Measurements from ENCODE around the gene HAL. TPM values are rescaled to one million over a fixed set of nuclear protein-coding genes. Genes with fewer than 3 reads are reported as not detected.
"Not testable (repeated sequence)": the region's sequence is repeated elsewhere in the genome, so short reads cannot be mapped to it uniquely, and the experiment has no call there.

Gene HAL
- total RNA-seq, 2 donors from 2014 or later: 1.6 TPM; not detected in 1

DNA sequence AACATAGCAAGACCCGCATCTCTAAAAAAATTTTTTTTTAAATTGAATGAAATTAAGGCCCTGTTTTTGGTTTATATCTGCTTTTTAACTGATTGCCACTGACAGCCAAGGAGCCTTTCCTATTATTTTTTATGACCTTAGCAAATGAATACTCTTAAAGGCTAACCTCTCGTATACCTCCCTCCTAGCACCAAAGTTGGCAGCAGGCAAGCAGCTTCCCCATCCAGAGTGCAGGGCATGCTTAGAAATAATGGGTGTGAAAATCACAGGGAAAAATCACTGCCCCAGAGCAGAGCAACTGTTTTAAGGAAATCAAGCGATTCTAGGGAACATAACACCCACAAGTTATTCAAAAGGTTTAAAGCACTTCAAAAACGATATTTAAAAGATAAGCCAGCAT lies 20.7 kb downstream of the HAL start:
- no peaks in the 10 kb centered on the region for H3K9me3 ChIP-seq
- no peaks in the 10 kb centered on the region for H3K4me1 ChIP-seq (ENCODE audit: control insufficient read depth in 1 of 2, low read depth in 2 of 2)
- TF ChIP-seq, protein P1, sequence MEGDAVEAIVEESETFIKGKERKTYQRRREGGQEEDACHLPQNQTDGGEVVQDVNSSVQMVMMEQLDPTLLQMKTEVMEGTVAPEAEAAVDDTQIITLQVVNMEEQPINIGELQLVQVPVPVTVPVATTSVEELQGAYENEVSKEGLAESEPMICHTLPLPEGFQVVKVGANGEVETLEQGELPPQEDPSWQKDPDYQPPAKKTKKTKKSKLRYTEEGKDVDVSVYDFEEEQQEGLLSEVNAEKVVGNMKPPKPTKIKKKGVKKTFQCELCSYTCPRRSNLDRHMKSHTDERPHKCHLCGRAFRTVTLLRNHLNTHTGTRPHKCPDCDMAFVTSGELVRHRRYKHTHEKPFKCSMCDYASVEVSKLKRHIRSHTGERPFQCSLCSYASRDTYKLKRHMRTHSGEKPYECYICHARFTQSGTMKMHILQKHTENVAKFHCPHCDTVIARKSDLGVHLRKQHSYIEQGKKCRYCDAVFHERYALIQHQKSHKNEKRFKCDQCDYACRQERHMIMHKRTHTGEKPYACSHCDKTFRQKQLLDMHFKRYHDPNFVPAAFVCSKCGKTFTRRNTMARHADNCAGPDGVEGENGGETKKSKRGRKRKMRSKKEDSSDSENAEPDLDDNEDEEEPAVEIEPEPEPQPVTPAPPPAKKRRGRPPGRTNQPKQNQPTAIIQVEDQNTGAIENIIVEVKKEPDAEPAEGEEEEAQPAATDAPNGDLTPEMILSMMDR (IDR thresholded peaks at IDR 0.05): no peak
- ATAC-seq (ENCODE audit: insufficient number of reproducible peaks, low FRiP score, low read depth): no peak
- no peak overlapping the region for H3K27ac ChIP-seq
- DNase-seq (ENCODE audit: low spot score): no peak
- H3K27me3 ChIP-seq (replicated peaks; ENCODE audit: insufficient read depth): no peaks in the 10 kb centered on the region
- no peak overlapping the region for H3K4me3 ChIP-seq
- no peaks in the 10 kb centered on the region for H3K36me3 ChIP-seq

DNA sequence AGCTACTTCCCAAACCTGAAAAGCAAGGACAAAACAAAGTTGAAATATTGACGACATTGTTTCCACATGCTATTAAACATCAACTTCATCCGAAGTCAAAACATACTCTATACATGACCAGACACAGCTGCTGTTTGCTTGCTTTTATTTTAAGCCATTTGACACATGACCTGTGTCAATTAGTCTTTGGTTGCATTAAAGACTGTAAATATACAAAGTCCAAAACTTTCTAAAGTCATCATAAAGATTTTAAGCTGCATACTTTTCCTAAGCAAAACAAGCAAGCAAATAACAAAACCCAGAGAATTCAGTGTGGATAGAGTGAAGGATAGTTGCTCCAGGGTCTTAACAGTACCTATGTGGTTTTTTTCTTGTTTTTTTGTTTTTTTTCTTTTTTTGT lies 21.8 kb downstream of the HAL start:
- ATAC-seq (ENCODE audit: insufficient number of reproducible peaks, low FRiP score, low read depth) (no peak), DNase-seq (ENCODE audit: low spot score) (no peak)
- Histone ChIP-seq H3K4me3 (no peak overlapping the region), H3K27me3 (replicated peaks; ENCODE audit: insufficient read depth) (no peaks in the 10 kb centered on the region), H3K9me3 (no peaks in the 10 kb centered on the region), H3K27ac (no peak overlapping the region), H3K4me1 (ENCODE audit: control insufficient read depth in 1 of 2, low read depth in 2 of 2) (no peaks in the 10 kb centered on the region), H3K36me3 (no peaks in the 10 kb centered on the region)
- TF ChIP-seq, protein P1 (IDR thresholded peaks at IDR 0.05): no peak

DNA sequence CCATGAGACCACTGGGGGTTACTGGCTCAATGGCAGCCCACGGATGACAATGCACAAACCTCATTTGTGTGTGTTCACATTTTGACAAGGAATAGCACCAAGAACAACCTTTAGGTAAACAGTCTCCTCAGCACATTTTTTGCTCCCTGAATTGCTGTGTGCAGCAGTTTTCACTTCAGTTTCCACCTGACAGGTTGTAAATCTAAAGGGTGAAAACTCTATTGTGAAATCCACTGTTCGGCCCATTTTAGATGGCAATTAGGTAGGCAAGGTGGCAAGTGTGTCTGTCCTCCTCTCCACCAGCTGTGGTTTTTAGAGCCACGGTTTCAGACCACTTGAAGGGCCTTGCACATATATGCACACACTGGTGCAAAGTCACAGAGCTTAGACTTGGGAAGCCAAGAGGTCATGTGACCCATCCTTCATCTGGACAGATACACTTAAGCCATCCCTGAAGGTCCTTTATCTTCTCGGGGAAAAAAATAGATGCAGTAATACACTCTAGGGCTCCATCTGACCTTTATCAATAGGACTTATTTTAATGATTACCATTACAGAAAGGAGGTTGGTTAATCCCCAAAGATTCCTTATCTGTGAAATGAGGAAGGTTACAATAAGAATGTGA lies 23.2 kb downstream of the HAL start:
- DNase-seq (ENCODE audit: low spot score): no peak
- no peaks in the 10 kb centered on the region for H3K27me3 ChIP-seq (replicated peaks; ENCODE audit: insufficient read depth)
- H3K36me3 ChIP-seq: no peaks in the 10 kb centered on the region
- H3K27ac ChIP-seq: no peak overlapping the region
- no peak overlapping the region for H3K4me3 ChIP-seq
- TF ChIP-seq, protein P1 (IDR thresholded peaks at IDR 0.05): no peak
- no peaks in the 10 kb centered on the region for H3K4me1 ChIP-seq (ENCODE audit: control insufficient read depth in 1 of 2, low read depth in 2 of 2)
- H3K9me3 ChIP-seq: no peaks in the 10 kb centered on the region
- no peak for ATAC-seq (ENCODE audit: insufficient number of reproducible peaks, low FRiP score, low read depth)

DNA sequence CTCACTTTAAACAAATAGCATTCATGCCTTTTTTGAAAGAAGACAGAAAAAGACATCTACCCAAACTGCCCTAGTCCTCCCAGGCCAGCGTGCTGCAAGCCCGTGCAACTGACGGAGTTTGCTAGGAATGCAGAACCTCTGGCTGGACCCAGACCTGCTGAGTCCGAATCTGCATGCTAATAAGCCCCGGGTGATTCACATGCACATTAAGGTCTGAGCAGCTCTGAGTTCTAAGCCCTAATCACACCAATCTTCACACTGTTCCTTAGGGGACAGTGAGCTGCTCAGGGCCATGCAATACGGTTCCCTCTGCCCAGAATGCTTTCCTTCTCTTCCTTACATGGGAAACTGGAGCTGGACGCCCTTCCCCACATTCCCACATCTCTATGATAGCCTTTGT lies 25.2 kb downstream of the HAL start:
- Histone ChIP-seq H3K27me3 (replicated peaks; ENCODE audit: insufficient read depth) (no peaks in the 10 kb centered on the region), H3K9me3 (no peaks in the 10 kb centered on the region), H3K36me3 (no peaks in the 10 kb centered on the region), H3K27ac (no peak overlapping the region), H3K4me3 (no peak overlapping the region), H3K4me1 (ENCODE audit: control insufficient read depth in 1 of 2, low read depth in 2 of 2) (no peaks in the 10 kb centered on the region)
- no peak for ATAC-seq (ENCODE audit: insufficient number of reproducible peaks, low FRiP score, low read depth)
- no peak for DNase-seq (ENCODE audit: low spot score)
- TF ChIP-seq, protein P1 (IDR thresholded peaks at IDR 0.05): no peak

DNA sequence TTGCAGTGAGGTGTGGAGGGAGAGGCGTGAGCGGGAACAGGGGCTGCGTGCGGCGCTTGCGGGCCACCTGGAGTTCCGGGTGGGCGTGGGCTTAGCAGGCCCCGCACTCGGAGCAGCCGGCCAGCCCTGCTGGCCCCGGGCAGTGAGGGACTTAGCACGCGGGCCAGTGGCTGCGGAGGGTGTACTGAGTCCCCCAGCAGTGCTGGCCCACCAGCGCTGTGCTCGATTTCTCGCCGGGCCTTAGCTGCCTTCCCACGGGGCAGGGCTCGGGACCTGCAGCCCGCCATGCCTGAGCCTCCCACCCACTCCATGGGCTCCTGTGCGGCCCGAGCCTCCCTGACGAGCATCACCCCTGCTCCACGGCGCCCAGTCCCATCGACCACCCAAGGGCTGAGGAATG lies 27.0 kb downstream of the HAL start:
- H3K27me3 ChIP-seq (replicated peaks; ENCODE audit: insufficient read depth); H3K4me1 ChIP-seq (ENCODE audit: control insufficient read depth in 1 of 2, low read depth in 2 of 2); H3K9me3 ChIP-seq; H3K27ac ChIP-seq; H3K36me3 ChIP-seq; DNase-seq (ENCODE audit: low spot score); ATAC-seq (ENCODE audit: insufficient number of reproducible peaks, low FRiP score, low read depth); H3K4me3 ChIP-seq: not testable (repeated sequence)

DNA sequence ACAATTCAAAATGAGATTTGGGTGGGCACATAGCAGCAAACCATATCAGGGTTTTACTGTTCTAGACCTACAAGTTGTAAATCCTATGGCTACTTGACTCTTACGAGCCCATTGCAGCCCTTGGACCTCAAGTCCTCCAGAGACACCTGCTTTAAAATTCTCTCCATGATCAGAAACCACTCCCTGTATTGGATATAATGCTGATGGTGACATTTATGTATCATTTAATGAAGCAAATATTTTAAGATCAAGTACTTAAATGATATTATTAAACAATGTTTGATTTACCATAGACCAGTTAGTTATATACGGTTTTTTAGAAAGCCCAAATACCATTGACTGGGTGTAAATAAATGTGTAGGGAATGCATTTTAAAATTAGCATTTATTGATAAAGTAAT lies 28.8 kb downstream of the HAL start:
- H3K4me1 ChIP-seq (ENCODE audit: control insufficient read depth in 1 of 2, low read depth in 2 of 2): no peaks in the 10 kb centered on the region
- H3K9me3 ChIP-seq: no peaks in the 10 kb centered on the region
- H3K27me3 ChIP-seq (replicated peaks; ENCODE audit: insufficient read depth): no peaks in the 10 kb centered on the region
- ATAC-seq (ENCODE audit: insufficient number of reproducible peaks, low FRiP score, low read depth) (no peak), DNase-seq (ENCODE audit: low spot score) (no peak)
- no peak overlapping the region for H3K4me3 ChIP-seq
- H3K27ac ChIP-seq: no peak overlapping the region
- no peaks in the 10 kb centered on the region for H3K36me3 ChIP-seq
- TF ChIP-seq, protein P1 (IDR thresholded peaks at IDR 0.05): no peak
